ENCODE measurements around the gene CDK18. TPM values are rescaled to one million over a fixed set of nuclear protein-coding genes. Genes with fewer than 3 reads are reported as not detected.
A peak's percentile ranks its signal among the peaks of the same experiment; 100 is the strongest.

CDK18 gene
- total RNA-seq, 1 donor from 2014 or later: 2.6 TPM

DNA sequence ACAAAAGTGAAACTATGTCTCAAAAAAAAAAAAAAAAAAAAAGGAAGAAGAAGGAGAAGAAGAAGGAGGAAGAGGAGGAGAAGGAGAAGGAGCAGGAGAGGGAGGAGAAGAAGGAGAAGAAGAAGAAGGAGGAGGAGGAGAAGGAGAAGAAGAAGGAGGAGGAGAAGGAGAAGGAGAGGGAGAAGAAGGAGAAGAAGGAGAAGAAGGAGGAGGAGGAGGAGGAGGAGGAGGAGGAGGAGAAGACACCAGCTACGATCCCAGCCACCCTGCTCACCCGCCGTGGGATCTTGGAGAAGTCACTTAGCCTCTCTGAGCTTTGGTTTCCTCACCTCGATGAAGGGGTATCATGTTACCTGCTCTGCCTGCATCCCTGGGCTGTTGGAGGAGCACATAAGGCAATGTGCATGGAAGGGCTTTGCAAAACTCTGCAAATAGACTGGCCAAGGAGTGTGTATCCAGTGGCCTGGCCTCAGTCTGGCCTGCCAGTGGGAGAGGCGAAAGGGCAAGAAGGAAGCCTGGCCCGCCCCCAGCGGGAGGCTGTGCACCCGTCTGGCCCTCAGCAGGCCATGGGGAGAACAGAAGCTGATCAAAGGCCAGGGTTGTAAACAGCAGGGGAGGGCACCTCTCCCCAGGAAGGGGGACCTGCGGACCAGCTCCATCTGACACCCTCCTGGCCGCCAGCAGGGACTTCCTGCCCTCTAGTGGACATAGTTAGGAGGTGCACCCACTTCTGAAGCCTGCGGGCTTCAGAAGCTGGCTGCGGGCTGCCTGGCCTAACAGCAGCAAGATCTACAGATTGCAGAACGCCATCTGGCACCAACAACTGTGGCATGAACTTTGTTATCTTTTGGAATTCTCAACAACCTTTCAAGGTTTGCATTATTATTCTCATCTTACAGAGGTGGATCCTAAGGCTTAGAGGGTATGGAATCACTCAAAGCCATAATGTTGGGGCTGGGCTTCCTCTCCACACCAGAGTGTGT lies 19.2 kb upstream of the CDK18 start:
- intact Hi-C loops (cut with micrococcal nuclease): loop anchor here (1.0 to 2.0 kb wide), 5 partner anchors 54 to 212 kb away; no protein-coding TSS in a partner anchor
- TF ChIP-seq, protein P1, sequence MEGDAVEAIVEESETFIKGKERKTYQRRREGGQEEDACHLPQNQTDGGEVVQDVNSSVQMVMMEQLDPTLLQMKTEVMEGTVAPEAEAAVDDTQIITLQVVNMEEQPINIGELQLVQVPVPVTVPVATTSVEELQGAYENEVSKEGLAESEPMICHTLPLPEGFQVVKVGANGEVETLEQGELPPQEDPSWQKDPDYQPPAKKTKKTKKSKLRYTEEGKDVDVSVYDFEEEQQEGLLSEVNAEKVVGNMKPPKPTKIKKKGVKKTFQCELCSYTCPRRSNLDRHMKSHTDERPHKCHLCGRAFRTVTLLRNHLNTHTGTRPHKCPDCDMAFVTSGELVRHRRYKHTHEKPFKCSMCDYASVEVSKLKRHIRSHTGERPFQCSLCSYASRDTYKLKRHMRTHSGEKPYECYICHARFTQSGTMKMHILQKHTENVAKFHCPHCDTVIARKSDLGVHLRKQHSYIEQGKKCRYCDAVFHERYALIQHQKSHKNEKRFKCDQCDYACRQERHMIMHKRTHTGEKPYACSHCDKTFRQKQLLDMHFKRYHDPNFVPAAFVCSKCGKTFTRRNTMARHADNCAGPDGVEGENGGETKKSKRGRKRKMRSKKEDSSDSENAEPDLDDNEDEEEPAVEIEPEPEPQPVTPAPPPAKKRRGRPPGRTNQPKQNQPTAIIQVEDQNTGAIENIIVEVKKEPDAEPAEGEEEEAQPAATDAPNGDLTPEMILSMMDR (IDR thresholded peaks at IDR 0.05): peak; percentile 73
- DNase-seq (peak; percentile 47), ATAC-seq (ENCODE audit: low read depth) (peak; percentile 80)
- Mint-ChIP-seq H3K27me3 (peaks cover 36% of the 10 kb centered on the region), H3K36me3 (ENCODE audit: low read depth) (no peaks in the 10 kb centered on the region), H3K4me3 (no peak overlapping the region), H3K27ac (no peak overlapping the region), H3K9me3 (no peaks in the 10 kb centered on the region), H3K4me1 (peaks cover 32% of the 10 kb centered on the region)
- ChIA-PET POLR2A (interaction anchor here (0.6 to 1.3 kb wide), 4 partner anchors 44 to 212 kb away, joined by 4 to 8 read pairs (median 6); no protein-coding TSS in a partner anchor), CTCF (interaction anchor here (0.5 to 7.7 kb wide), 47 partner anchors 9 to 255 kb away, joined by 3 to 196 read pairs (median 4); partner anchors contain the start of genes ELK4, KLHDC8A and LEMD1)

DNA sequence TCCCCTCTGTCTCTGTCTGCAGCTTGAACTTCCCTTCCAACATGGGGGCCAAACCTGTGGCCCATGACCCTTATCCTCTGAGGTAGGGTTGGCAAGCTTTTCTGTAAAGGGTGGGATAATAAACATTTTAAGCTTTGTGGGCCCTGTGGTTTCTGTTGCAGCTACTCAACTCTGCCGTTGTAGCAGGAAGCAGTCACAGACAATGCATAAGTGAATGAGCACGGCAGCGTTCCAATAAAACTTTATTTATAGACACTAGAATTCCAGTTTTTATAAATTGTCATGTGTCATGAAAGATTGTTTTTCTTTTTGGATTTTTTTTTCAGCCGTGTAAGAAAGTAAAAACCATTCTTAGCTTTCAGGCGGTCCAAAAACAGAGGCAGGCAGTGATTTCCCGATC lies 18.2 kb upstream of the CDK18 start:
- no peak for ATAC-seq (ENCODE audit: low read depth)
- Mint-ChIP-seq H3K36me3 (ENCODE audit: low read depth) (no peaks in the 10 kb centered on the region), H3K4me1 (peaks cover 22% of the 10 kb centered on the region), H3K27ac (no peak overlapping the region), H3K4me3 (no peak overlapping the region), H3K27me3 (peaks cover 41% of the 10 kb centered on the region), H3K9me3 (no peaks in the 10 kb centered on the region)
- intact Hi-C loops (cut with micrococcal nuclease): no loop called here
- CTCF ChIA-PET: interaction anchor here (0.7 to 7.7 kb wide), 27 partner anchors 8 to 215 kb away, joined by 3 to 196 read pairs (median 8); partner anchors contain the start of genes ELK4 and KLHDC8A
- POLR2A ChIA-PET: no interaction called here
- TF ChIP-seq, protein P1 (IDR thresholded peaks at IDR 0.05): no peak
- no peak for DNase-seq

- CTCF ChIA-PET: interaction anchor here (0.9 to 7.7 kb wide), 17 partner anchors 10 to 215 kb away, joined by 3 to 196 read pairs (median 4); partner anchors contain the start of gene KLHDC8A
- TF ChIP-seq, protein P1 (IDR thresholded peaks at IDR 0.05): no peak
- no peaks in the 10 kb centered on the region for H3K9me3 Mint-ChIP-seq
- peaks cover 7% of the 10 kb centered on the region for H3K4me1 Mint-ChIP-seq
- POLR2A ChIA-PET: interaction anchor here (1.1 kb wide), 1 partner anchor 215 kb away, joined by 3 read pairs; no protein-coding TSS in a partner anchor
- no peak overlapping the region for H3K4me3 Mint-ChIP-seq
- peaks cover 47% of the 10 kb centered on the region for H3K27me3 Mint-ChIP-seq
- no peak overlapping the region for H3K27ac Mint-ChIP-seq
- DNase-seq: no peak
- no peaks in the 10 kb centered on the region for H3K36me3 Mint-ChIP-seq (ENCODE audit: low read depth)
- intact Hi-C loops (cut with micrococcal nuclease): loop anchor here (1.0 to 2.0 kb wide), 4 partner anchors 36 to 169 kb away; partner anchors contain the start of gene ELK4
- peak; percentile 81 for ATAC-seq (ENCODE audit: low read depth)
Measured at GRCh38 chr1:205488074-205488723, 16.3 kb upstream of the CDK18 start.

GRCh38 chr1:205491794-205492193 lies 12.7 kb upstream of the CDK18 start:
- DNase-seq (no peak), ATAC-seq (ENCODE audit: low read depth) (no peak)
- ChIA-PET POLR2A (no interaction called here), CTCF (interaction anchor here (1.1 to 3.7 kb wide), 3 partner anchors 32 to 157 kb away, joined by 3 to 14 read pairs (median 4); no protein-coding TSS in a partner anchor)
- no peaks in the 10 kb centered on the region for H3K4me1 Mint-ChIP-seq
- intact Hi-C loops (cut with micrococcal nuclease): no loop called here
- H3K36me3 Mint-ChIP-seq (ENCODE audit: low read depth): no peaks in the 10 kb centered on the region
- TF ChIP-seq, protein P1 (IDR thresholded peaks at IDR 0.05): no peak
- no peak overlapping the region for H3K4me3 Mint-ChIP-seq
- peaks cover 56% of the 10 kb centered on the region for H3K27me3 Mint-ChIP-seq
- no peaks in the 10 kb centered on the region for H3K9me3 Mint-ChIP-seq
- no peak overlapping the region for H3K27ac Mint-ChIP-seq

All from activated B cell treated with CpG ODN at 0.5 μM for 24 hours (primary cell).